IPS DF 6.9 (cell line): ENCODE results near the gene CDK1.

Source experiments
- DNase-seq: peaks from one replicate; pipeline ENCODE4 v3.0.0-alpha.2; 2013; ENCODE audit warnings: low read depth, low spot score
- H3K27ac ChIP-seq: one replicate; pipeline ENCODE4 v1.5.1; 2013; ENCODE audit warnings: low read length, control low read depth
- H3K27me3 ChIP-seq: 2 replicates; pipeline ENCODE4 v1.6.1; 2013; ENCODE audit warnings: mild to moderate bottlenecking, low read length; ENCODE audit not compliant: control insufficient read depth, insufficient read depth
- H3K36me3 ChIP-seq: 2 replicates; pipeline ENCODE4 v1.6.1; 2013; ENCODE audit warnings: low read length; ENCODE audit not compliant: control insufficient read depth, insufficient read depth
- H3K4me1 ChIP-seq: 2 replicates; pipeline ENCODE4 v1.6.1; 2013; ENCODE audit warnings: low read length; ENCODE audit not compliant: control insufficient read depth, insufficient read depth
- H3K4me3 ChIP-seq: 2 replicates; pipeline ENCODE4 v1.5.1; 2013; ENCODE audit warnings: mild to moderate bottlenecking, low read length
- H3K9me3 ChIP-seq: 2 replicates; pipeline ENCODE4 v1.6.1; 2013; ENCODE audit warnings: low read length, inconsistent platforms; ENCODE audit not compliant: control insufficient read depth, insufficient read depth
- WGBS: extraction: QIAGEN DNeasy Blood & Tissue Kit; methylation state at CpG from one replicate; pipeline ENCODE4 v1.1.7; 2013; ENCODE audit warnings: mixed read lengths, missing lambda C conversion rate; ENCODE audit not compliant: insufficient read length, insufficient coverage; 5-methylcytosine and 5-hydroxymethylcytosine counted together

Gene CDK1

GRCh38 chr10:60778214-60778970, at the start of gene CDK1:
Gene CDK1, plus strand, starts transcription at chr10:60778478. Its CDS starts 1,688 bp downstream, at chr10:60780166.
- H3K4me3 ChIP-seq = peak within 1 kb of the TSS; percentile 95
- no CpG with 5 or more reads among the region's 58 CpGs for WGBS

GRCh38 chr10:60729106-60729505, 49.2 kb upstream of the CDK1 start:
- H3K4me1 ChIP-seq = peaks cover 3% of the 10 kb centered on the region; the same call in 1 of the 2 replicates
- no peaks in the 10 kb centered on the region for H3K9me3 ChIP-seq
- H3K36me3 ChIP-seq = no peaks in the 10 kb centered on the region
- no peak for DNase-seq
- no peak overlapping the region for H3K4me3 ChIP-seq
- no peak overlapping the region for H3K27ac ChIP-seq
- H3K27me3 ChIP-seq = no peaks in the 10 kb centered on the region

More at GRCh38 chr10:60778214-60778970, at the start of gene CDK1:
- no peaks in the 10 kb centered on the region for H3K27me3 ChIP-seq
- no peak within 1 kb of the TSS for H3K27ac ChIP-seq
- H3K36me3 ChIP-seq = no peaks in the 10 kb centered on the region; the same call in 1 of the 2 replicates
- H3K9me3 ChIP-seq = no peaks in the 10 kb centered on the region
- DNase-seq = peak; percentile 93
- H3K4me1 ChIP-seq = no peaks in the 10 kb centered on the region

- H3K4me3 ChIP-seq = no peak overlapping the region
- no peak for DNase-seq
Observed at GRCh38 chr10:60731134-60731885, 47.0 kb upstream of the CDK1 start.

GRCh38 chr10:60732198-60732806, 46.0 kb upstream of the CDK1 start:
- Histone ChIP-seq H3K27me3 (no peaks in the 10 kb centered on the region), H3K4me3 (peak overlapping the region; percentile 79; the same call in 1 of the 2 replicates), H3K27ac (no peak overlapping the region), H3K9me3 (no peaks in the 10 kb centered on the region), H3K36me3 (no peaks in the 10 kb centered on the region), H3K4me1 (peaks cover 4% of the 10 kb centered on the region; the same call in 1 of the 2 replicates)
- no peak for DNase-seq
- WGBS = no CpG with 5 or more reads among the region's 20 CpGs

More at GRCh38 chr10:60731134-60731885, 47.0 kb upstream of the CDK1 start:
- no peaks in the 10 kb centered on the region for H3K36me3 ChIP-seq
- no CpG with 5 or more reads among the region's 3 CpGs for WGBS
- H3K9me3 ChIP-seq = no peaks in the 10 kb centered on the region
- H3K27ac ChIP-seq = no peak overlapping the region
- peaks cover 4% of the 10 kb centered on the region; the same call in 1 of the 2 replicates for H3K4me1 ChIP-seq
- no peaks in the 10 kb centered on the region for H3K27me3 ChIP-seq

- no peaks in the 10 kb centered on the region for H3K36me3 ChIP-seq
- peak; percentile 45 for DNase-seq
- H3K4me3 ChIP-seq = peak overlapping the region; percentile 79; the same call in 1 of the 2 replicates
- no peaks in the 10 kb centered on the region for H3K9me3 ChIP-seq
- no CpG with 5 or more reads among the region's 60 CpGs for WGBS
- H3K4me1 ChIP-seq = peaks cover 4% of the 10 kb centered on the region; the same call in 1 of the 2 replicates
- H3K27ac ChIP-seq = no peak overlapping the region
- no peaks in the 10 kb centered on the region for H3K27me3 ChIP-seq
Observed at GRCh38 chr10:60732807-60733516, 45.3 kb upstream of the CDK1 start.

- WGBS = no CpG with 5 or more reads among the region's 17 CpGs
- DNase-seq = no peak
- H3K9me3 ChIP-seq = no peaks in the 10 kb centered on the region
- no peak overlapping the region for H3K27ac ChIP-seq
- H3K27me3 ChIP-seq = no peaks in the 10 kb centered on the region
- H3K4me1 ChIP-seq = peaks cover 4% of the 10 kb centered on the region; the same call in 1 of the 2 replicates
- peak overlapping the region; percentile 79; the same call in 1 of the 2 replicates for H3K4me3 ChIP-seq
- H3K36me3 ChIP-seq = no peaks in the 10 kb centered on the region
Observed at GRCh38 chr10:60733517-60733822, 44.8 kb upstream of the CDK1 start.

- H3K27ac ChIP-seq = no peak overlapping the region
- H3K4me1 ChIP-seq = peaks cover 4% of the 10 kb centered on the region; the same call in 1 of the 2 replicates
- H3K9me3 ChIP-seq = no peaks in the 10 kb centered on the region
- H3K36me3 ChIP-seq = no peaks in the 10 kb centered on the region
- no peaks in the 10 kb centered on the region for H3K27me3 ChIP-seq
- WGBS = no CpG with 5 or more reads among the region's 11 CpGs
- no peak overlapping the region for H3K4me3 ChIP-seq
- no peak for DNase-seq
Observed at GRCh38 chr10:60733826-60734225, 44.5 kb upstream of the CDK1 start.

GRCh38 chr10:60734226-60734625, 44.1 kb upstream of the CDK1 start:
- H3K27ac ChIP-seq = no peak overlapping the region
- H3K4me1 ChIP-seq = peaks cover 4% of the 10 kb centered on the region; the same call in 1 of the 2 replicates
- H3K36me3 ChIP-seq = no peaks in the 10 kb centered on the region
- DNase-seq = no peak
- H3K27me3 ChIP-seq = no peaks in the 10 kb centered on the region
- H3K4me3 ChIP-seq = no peak overlapping the region
- WGBS = no CpG with 5 or more reads among the region's 3 CpGs
- H3K9me3 ChIP-seq = no peaks in the 10 kb centered on the region

GRCh38 chr10:60735244-60735643, 43.0 kb upstream of the CDK1 start:
- no CpG with 5 or more reads among the region's 2 CpGs for WGBS
- H3K4me3 ChIP-seq = no peak overlapping the region
- H3K36me3 ChIP-seq = no peaks in the 10 kb centered on the region
- DNase-seq = no peak
- no peak overlapping the region for H3K27ac ChIP-seq
- H3K9me3 ChIP-seq = no peaks in the 10 kb centered on the region
- H3K4me1 ChIP-seq = peaks cover 4% of the 10 kb centered on the region; the same call in 1 of the 2 replicates
- H3K27me3 ChIP-seq = no peaks in the 10 kb centered on the region

- no peaks in the 10 kb centered on the region for H3K27me3 ChIP-seq
- no CpG with 5 or more reads among the region's 5 CpGs for WGBS
Observed at GRCh38 chr10:60737242-60737641, 41.0 kb upstream of the CDK1 start.

More at GRCh38 chr10:60737242-60737641, 41.0 kb upstream of the CDK1 start:
- H3K36me3 ChIP-seq = no peaks in the 10 kb centered on the region
- H3K9me3 ChIP-seq = no peaks in the 10 kb centered on the region
- no peak for DNase-seq
- H3K4me1 ChIP-seq = peaks cover 4% of the 10 kb centered on the region
- H3K4me3 ChIP-seq = no peak overlapping the region
- H3K27ac ChIP-seq = no peak overlapping the region
